22Rv1 (cell line): ENCODE measurements around the gene ITFG2.

Experiments used
- H3K27ac ChIP-seq: fragments of 450-650 bp; 2 replicates; pipeline ENCODE4 v1.5.1; 2017
- ZFX ChIP-seq: fragments of 450-650 bp; IDR thresholded peaks from 2 replicates; pipeline ENCODE4 v1.6.1; 2017; ENCODE audit warnings: antibody characterized with exemption, borderline replicate concordance
- TF ChIP-seq, protein P1 (sequence below): fragments of 450-650 bp; IDR thresholded peaks from 2 replicates; pipeline ENCODE4 v1.5.1; 2017; ENCODE audit warnings: mild to moderate bottlenecking

Gene ITFG2

DNA sequence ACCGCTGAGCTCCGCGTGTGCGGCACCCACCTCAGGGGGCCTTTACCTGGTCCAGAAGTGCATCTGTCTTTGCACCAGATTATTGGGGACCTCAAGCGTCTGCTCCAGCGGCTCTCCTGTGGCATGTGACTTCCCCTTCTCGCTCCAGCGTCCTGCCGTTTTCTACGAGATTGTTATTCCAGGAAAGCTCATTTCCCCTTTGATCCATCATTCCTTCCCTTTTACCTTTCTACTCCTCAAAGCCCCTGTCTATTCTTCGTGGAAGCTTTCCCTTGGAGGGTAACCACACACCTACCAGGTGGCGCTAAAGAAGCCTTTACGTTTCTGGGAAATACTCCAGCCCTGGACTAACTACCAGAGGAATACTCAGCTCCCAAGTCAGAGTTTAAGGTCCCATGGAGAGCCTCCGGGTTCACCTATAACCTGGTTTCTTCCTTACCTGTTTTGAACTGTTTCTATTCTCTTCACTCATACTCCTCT lies 16.2 kb upstream of the ITFG2 start:
- TF ChIP-seq ZFX, result no peak
- TF ChIP-seq, protein P1, sequence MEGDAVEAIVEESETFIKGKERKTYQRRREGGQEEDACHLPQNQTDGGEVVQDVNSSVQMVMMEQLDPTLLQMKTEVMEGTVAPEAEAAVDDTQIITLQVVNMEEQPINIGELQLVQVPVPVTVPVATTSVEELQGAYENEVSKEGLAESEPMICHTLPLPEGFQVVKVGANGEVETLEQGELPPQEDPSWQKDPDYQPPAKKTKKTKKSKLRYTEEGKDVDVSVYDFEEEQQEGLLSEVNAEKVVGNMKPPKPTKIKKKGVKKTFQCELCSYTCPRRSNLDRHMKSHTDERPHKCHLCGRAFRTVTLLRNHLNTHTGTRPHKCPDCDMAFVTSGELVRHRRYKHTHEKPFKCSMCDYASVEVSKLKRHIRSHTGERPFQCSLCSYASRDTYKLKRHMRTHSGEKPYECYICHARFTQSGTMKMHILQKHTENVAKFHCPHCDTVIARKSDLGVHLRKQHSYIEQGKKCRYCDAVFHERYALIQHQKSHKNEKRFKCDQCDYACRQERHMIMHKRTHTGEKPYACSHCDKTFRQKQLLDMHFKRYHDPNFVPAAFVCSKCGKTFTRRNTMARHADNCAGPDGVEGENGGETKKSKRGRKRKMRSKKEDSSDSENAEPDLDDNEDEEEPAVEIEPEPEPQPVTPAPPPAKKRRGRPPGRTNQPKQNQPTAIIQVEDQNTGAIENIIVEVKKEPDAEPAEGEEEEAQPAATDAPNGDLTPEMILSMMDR, result peak; percentile 30; the same call in 1 of the 2 replicates

DNA sequence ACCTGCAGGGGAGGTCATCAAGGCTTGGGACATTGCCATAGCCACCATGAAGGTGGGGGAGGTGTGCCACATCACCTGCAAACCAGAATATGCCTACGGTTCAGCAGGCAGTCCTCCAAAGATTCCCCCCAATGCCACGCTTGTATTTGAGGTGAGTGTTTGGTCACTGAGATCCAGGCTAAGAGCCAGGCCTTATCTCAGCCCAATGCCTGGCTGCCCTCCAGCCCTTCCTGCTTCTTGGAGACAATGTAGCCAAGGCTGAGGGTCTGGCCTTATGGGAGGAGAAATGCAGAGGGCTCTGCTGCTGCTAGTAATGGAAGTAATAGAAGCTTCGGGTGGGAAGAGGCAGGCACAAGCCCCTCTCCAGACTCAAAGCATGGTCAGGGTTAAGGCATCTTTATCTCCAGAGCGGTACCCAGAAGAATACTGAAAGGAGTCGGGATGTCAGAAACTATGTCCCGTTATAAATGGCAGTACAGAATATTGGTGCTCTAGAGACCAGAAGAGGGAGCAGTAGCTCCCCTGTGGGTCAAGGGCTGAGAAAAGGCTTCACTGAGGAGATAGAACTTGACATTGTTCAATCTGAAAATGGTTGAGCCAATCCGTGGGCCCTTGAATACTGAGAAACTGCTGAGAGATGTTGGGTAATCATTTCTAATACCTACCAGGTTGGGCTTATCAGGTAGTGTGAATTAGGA lies 14.6 kb upstream of the ITFG2 start:
- H3K27ac ChIP-seq, result peak overlapping the region; percentile 92
- TF ChIP-seq, protein P1, result peak; percentile 17; the same call in 1 of the 2 replicates
- TF ChIP-seq ZFX, result no peak

More for the DNA sequence above, 16.2 kb upstream of the ITFG2 start:
- peak overlapping the region; percentile 92 for H3K27ac ChIP-seq

DNA sequence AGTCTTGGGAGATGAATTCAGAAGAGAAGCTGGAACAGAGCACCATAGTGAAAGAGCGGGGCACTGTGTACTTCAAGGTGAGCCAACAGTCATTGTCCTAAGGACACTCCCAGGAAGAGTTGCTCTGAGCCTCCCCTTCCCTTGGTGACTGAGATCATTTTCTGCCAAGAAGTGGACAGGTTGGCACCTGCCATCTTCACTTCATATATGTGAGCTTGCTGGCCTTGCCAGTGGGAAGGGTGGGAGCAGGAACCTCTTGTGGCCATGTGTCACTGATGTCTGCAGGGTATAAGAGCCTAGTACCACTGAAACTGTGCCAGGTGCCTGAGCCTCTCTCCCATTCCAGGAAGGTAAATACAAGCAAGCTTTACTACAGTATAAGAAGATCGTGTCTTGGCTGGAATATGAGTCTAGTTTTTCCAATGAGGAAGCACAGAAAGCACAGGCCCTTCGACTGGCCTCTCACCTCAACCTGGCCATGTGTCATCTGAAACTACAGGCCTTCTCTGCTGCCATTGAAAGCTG lies 12.4 kb upstream of the ITFG2 start:
- H3K27ac ChIP-seq, result peak overlapping the region; percentile 33
- TF ChIP-seq, protein P1, result no peak
- TF ChIP-seq ZFX, result no peak

DNA sequence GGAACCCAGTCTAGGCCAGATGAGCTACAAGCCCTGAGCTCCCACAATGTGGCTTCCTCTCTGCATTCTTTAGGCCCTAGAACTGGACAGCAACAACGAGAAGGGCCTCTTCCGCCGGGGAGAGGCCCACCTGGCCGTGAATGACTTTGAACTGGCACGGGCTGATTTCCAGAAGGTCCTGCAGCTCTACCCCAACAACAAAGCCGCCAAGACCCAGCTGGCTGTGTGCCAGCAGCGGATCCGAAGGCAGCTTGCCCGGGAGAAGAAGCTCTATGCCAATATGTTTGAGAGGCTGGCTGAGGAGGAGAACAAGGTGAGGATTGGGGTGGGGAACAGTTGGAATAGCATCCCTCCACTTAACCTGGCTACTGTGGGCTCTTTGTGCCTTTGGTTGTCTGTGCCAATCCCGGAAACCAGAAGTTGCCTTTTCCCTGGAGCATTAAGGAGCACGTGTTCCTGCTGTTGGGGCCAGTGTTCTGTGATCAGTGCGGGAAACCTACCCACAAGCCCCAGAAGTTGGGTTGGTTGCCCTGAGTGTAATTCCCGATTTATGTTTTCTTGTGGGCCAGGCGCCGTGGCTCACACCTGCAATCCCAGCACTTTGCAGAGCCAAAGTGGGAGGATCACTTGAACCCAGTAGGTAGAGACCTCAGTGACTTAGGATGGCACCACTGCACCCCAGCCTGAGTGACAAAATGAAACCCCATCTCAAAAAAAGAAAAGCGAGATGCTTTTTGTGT lies 11.3 kb upstream of the ITFG2 start:
- H3K27ac ChIP-seq, result no peak overlapping the region; the same call in 1 of the 2 replicates
- TF ChIP-seq ZFX, result no peak
- TF ChIP-seq, protein P1, result no peak

DNA sequence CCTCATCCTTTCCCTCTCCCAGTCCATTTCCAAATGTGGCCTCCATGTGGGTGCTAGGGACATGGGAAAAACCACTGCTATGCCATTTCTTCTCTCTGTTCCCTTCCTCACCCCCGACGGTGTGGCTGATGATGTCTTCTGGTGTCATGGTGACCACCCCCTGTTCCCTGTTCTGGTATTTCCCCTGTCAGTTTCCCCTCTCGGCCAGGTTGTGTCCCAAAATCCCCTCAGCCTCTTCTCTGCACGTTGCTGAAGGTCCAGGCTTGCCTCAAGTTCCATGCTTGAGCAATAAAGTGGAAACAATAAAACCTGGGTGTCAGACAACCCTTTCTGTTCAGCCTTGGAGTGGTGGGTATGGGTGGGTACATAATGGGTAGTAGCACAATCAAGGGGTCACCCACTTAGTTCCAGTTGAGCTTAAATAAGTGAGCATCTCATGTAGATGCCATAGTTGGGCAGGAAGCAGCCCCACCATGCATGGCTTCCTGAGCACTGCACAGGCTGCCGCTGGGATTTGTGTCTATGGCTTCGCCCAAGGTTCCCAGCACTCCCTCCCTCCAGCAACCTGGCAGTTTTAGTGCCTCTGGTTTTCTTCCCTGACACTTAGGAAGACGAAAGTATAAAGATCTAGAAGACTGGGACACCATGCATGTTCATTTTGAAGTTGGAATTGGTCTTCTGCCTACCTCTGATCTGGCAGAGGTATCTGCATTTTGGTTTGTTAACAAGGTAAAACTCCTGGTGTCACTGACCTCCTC lies 8.7 kb upstream of the ITFG2 start:
- TF ChIP-seq, protein P1, result no peak
- no peak for TF ChIP-seq ZFX
- H3K27ac ChIP-seq, result peak overlapping the region; percentile 21; the same call in 1 of the 2 replicates

DNA sequence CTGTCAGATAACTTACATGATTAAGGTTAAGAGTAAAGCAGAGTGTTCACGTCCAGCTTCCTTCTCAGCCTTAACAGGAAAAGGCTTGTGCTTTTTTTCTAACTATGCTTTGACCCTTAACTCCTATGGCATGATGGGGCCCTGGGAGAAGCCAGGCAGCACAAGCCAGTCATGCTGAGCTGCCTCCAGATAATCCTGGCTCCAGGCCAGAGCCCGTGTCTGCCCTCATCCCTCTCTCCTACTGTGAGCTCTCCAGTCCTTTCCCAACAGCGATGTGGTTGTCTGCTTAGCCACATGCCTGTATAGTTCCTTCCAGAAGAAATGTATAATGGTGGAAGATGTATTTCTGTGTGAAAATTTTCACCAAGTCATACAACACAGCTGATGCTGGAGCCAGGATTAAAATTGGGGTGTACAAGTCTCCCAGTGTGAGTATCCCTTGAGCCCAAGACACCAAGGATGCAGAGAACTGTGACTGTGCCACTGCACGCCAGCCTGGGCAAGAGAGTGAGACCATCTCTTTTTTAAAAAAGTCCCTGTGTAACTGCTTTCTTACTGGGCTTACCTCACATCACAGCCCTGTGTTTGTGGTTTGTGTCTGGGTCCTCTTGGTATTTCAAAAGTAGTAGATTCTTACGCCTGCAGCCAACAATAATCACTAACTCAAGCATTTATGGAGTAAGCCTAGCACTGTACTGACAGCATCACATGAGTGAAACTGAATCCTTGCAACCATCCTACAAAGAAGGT lies 7.9 kb upstream of the ITFG2 start:
- TF ChIP-seq, protein P1, result no peak
- TF ChIP-seq ZFX, result no peak
- H3K27ac ChIP-seq, result peak overlapping the region; percentile 21; the same call in 1 of the 2 replicates
